Limb (tissue), 2 donors: Measurements from ENCODE around the gene TMEM26.
A peak's percentile ranks its signal among the peaks of the same experiment; 100 is the strongest.

Experiments used
- DNase-seq, 2 donors: peaks; one replicate each; pipeline ENCODE4 v3.0.0-alpha.2; 2016; ENCODE audit errors: extremely low spot score in 2 of 2

Gene TMEM26

GRCh38 chr10:61452655-61453641 lies at the start of gene TMEM26:
Gene TMEM26, minus strand, starts transcription at chr10:61453381. Its CDS starts 300 bp downstream, at chr10:61453081.
- peak; percentile 55 to 77 for DNase-seq

GRCh38 chr10:61500460-61500859 lies 47.3 kb upstream of the TMEM26 start:
- DNase-seq = no peak

- no peak for DNase-seq
Observed at GRCh38 chr10:61492364-61492995, 39.3 kb upstream of the TMEM26 start.

GRCh38 chr10:61487506-61487905 lies 34.3 kb upstream of the TMEM26 start:
- no peak for DNase-seq

- DNase-seq = no peak
Observed at GRCh38 chr10:61486738-61487396, 33.7 kb upstream of the TMEM26 start.

GRCh38 chr10:61486251-61486650 lies 33.1 kb upstream of the TMEM26 start:
- no peak for DNase-seq

GRCh38 chr10:61481597-61481996 lies 28.4 kb upstream of the TMEM26 start:
- no peak for DNase-seq

GRCh38 chr10:61480208-61480607 lies 27.0 kb upstream of the TMEM26 start:
- DNase-seq = no peak

GRCh38 chr10:61478621-61479312 lies 25.6 kb upstream of the TMEM26 start:
- no peak for DNase-seq

- DNase-seq = no peak
Observed at GRCh38 chr10:61477451-61477850, 24.3 kb upstream of the TMEM26 start.

- DNase-seq = no peak
Observed at GRCh38 chr10:61476529-61476928, 23.3 kb upstream of the TMEM26 start.

- no peak for DNase-seq
Observed at GRCh38 chr10:61475449-61475873, 22.3 kb upstream of the TMEM26 start.

- DNase-seq = no peak
Observed at GRCh38 chr10:61472090-61472674, 19.0 kb upstream of the TMEM26 start.

GRCh38 chr10:61471491-61471890 lies 18.3 kb upstream of the TMEM26 start:
- DNase-seq = no peak

GRCh38 chr10:61470740-61471139 lies 17.6 kb upstream of the TMEM26 start:
- no peak for DNase-seq

- no peak for DNase-seq
Observed at GRCh38 chr10:61465901-61466632, 12.9 kb upstream of the TMEM26 start.

- no peak for DNase-seq
Observed at GRCh38 chr10:61465171-61465496, 12.0 kb upstream of the TMEM26 start.

GRCh38 chr10:61464461-61465170 lies 11.4 kb upstream of the TMEM26 start:
- DNase-seq = no peak

- peak in 1 of 2 donors; percentile 79 for DNase-seq
Observed at GRCh38 chr10:61463035-61463909, 10.1 kb upstream of the TMEM26 start.
